ENCODE results near the gene COL18A1.

GRCh38 chr21:45557616-45558043 lies 152.7 kb downstream of the COL18A1 start:
- no peak for TF ChIP-seq CTCF (IDR thresholded peaks at IDR 0.05)
- no peak for TF ChIP-seq EZH2 (IDR thresholded peaks at IDR 0.05; ENCODE audit: borderline replicate concordance, insufficient read depth, low read depth, low read length, poor library complexity, severe bottlenecking)
